Measurements from ENCODE around the gene GH1.
"Not testable (repeated sequence)": the region's sequence is repeated elsewhere in the genome, so short reads cannot be mapped to it uniquely, and the experiment has no call there.

GH1 gene

DNA sequence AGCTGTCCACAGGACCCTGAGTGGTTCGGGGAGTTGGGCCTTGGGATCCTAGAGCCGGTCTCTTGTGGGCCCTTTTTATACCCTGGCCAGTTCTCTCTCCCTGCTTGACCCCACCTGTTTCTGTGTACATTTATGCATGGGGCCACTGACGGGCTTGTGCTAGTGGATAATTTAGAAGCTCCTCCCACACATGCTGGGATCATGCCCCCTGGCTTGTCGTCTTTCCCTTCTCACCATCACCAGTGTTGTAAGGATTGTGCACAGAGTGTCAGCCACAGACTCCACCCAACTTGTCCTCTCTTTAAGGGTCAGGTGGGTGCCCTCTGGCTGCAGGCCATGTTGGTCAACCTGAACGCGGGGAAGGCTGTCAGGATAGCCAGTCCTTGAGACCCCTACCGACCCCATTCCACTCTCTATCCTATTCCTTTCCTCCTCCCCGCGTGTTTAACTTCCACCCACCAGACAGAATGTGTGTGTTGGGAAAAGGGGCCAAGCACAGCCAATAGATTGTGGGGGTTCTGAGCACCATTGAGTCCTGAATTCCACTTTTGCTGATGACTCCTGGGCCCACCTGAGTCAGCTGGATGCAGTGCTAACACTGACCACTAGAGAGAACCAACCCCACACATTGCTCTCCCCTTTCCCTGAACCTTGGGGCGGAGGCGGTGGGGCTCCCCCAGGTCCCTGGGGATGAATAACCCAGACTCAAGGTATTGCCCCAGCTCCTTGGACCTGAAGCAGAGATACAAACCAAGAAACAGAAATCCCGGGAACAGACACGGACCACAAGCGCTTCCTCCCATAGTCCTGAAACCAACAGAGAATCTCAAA is 21.9 kb downstream of the GH1 start, which contains the start of gene CSH1:
TSS of gene CSH1 (minus strand) at position 51 of the 831 bp plus-strand sequence. CDS start 63 bp downstream, outside the sequence.
- not testable (repeated sequence) for DNase-seq (ENCODE audit: low spot score)

DNA sequence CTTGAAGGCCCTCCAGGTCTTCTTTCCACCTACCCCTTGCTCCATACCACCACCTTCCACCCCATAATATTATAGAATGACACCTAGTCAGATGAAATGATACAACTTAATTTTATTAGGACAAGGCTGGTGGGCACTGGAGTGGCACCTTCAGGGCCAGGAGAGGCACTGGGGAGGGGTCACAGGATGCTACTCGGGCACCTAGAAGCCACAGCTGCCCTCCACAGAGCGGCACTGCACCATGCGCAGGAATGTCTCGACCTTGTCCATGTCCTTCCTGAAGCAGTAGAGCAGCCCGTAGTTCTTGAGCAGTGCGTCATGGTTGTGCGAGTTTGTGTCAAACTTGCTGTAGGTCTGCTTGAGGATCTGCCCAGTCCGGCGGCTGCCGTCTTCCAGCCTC is 23.8 kb downstream of the GH1 start:
- DNase-seq (ENCODE audit: low spot score): not testable (repeated sequence)

DNA sequence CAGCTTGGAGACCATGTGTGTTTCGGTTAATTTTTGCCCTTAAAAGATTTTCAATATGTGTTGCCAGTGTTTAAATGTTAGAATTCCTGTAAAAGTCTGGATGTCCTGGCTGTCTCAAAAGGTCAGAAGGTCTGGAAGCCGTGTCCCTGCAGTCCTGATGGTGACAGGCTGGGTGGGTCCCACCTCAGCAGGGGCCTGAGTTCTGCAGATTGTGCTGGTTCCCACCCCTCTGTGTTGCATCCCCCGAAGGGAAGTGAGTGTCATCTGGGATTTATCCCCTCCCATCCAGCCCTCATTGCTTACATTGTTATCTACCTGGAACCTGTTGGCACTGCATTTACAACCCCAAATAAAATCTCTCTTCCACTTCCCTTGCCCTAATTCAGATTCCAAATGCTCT is 24.6 kb downstream of the GH1 start:
- DNase-seq (ENCODE audit: low spot score): not testable (repeated sequence)

DNA sequence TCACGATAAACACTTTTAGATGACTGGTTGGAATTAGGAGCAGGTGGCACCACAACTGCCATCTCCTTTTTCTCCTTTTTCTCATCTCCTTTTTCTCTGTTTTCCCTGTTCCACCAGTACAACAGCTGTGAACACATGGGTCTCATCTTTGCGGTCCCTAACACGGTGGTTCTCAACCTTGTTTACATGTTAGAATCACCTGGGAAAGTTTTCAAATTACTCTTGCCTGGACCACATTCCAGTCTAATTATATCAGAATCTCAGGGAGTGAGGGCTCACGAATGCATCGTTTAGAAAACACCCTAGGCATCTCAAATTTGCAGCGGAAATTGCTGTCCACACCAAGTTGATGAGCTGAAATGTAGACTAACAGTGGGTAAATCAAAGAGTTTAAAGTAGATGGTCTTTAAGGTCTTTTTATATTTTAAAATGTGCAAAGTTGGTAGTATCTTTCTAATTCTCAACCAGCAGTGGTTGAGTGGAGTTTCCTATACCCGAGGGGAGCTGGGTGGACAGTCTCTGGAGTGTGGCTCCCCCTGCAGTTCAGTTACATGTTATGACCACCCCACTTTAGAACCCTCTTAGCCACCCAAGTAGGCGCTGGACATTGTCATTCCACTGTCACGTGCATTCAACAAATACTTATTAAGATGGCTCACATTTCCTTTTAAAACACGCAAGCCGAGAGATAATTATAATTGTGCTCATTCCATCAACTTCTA is 26.2 kb downstream of the GH1 start:
- DNase-seq (ENCODE audit: low spot score): not testable (repeated sequence)

DNA sequence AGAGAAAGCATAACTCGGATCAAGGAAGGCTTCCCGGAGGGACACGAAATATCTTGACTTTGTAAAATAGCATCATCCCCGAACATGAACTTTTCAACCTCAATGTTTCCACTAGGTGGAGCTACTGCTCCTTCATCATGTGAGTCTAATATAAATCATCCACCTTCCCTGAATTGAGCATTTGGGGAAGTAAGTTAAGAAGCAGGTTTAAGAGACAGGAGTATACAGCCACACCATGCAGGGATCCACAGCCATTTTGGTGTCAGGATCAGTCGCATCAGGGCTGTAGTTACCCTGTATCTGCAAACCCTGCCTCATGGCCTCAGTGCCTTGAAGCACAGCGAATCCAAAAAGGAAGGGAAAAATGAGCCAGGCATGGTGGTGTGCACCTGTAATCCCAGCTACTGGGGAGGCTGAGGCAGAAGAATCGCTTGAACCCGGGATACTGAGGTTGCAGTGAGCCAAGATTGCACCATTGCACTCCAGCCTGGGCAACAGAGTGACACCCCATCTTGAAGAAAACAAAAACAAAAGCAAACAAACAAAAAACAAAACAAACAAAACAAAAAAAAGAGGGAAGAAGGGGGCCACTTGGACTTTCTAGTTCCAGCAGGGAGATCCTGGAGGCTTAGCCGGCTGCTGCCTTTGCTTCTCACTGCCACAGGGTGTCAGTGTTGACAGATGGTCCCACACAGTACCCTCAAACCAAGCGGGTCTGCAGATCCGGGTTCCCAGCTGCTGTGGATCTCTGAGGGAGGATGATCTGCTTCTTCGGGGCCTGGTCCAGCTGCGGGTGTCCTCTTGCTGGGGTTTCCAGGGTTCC is 29.4 kb downstream of the GH1 start:
- DNase-seq (ENCODE audit: low spot score): not testable (repeated sequence)

DNA sequence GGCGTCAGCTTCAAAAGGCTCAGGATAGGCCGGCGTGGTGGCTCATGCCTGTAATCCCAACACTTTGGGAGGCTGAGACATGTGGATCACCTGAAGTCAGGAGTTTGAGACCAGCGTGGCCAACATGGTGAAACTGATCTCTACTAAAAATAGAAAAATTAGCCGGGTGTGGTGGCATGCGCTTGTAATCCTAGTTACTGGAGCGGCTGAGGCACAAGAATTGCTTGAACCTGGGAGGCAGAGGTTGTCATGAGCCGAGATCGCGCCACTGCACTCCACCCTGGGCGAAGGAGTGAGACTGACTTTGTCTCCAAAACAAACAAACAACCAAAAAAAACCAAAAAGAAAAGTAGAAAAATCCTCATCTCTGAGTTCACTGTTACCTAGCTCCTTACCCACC is 33.5 kb downstream of the GH1 start:
- DNase-seq (ENCODE audit: low spot score): not testable (repeated sequence)

DNA sequence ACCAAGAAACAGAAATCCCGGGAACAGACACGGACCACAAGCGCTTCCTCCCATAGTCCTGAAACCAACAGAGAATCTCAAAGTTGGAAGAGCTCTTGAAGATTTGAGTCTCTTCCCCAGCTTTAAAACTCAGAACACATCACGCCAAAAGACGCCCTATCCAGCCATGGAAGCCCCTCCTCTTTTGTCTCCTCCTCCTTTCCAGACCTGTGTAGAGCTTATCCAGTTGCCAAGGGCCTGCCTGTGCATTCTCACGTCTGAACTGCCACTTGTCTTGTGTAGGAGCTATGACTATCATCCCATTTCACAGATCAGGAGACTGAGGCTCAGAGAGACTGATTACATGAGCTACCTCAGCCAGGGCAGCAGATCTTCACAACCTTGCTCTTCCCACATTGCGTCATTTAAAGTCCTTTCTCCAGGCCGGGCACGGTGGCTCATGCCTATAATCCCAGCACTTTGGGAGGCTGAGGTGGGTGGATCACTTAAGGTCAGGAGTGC is 36.0 kb downstream of the GH1 start:
- DNase-seq (ENCODE audit: low spot score): not testable (repeated sequence)

DNA sequence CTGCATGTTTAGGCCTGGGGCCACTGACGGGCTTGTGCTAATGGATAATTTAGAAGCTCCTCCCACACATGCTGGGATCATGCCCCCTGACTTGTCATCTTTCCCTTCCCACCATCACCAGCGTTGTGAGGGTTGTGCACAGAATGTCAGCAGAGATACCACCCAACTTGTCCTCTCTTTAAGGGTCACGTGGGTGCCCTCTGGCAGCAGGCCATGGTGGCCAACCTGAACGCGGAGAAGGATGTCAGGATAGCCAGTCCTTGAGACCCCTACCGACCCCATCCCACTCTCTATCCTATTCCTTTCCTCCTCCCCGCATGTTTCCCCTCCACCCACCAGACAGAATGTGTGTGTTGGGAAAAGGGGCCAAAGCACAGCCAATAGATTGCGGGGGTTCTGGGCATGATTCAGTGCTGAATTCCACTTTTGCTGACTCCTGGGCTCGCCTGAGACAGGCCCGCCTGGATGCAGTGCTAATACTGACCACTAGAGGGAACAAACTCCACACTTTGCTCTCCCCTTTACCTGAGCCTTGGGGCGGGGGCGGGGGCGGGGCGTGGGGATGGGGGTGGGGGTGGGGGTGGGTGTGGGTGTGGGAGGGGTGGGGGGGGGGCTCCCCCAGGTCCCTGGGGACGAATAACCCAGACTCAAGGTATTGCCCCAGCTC is 36.6 kb downstream of the GH1 start, which contains the start of gene GH2:
TSS of gene GH2 (minus strand) at position 10 of the 667 bp plus-strand sequence. CDS start 143 bp downstream, outside the sequence.
- DNase-seq (ENCODE audit: low spot score): no peak

DNA sequence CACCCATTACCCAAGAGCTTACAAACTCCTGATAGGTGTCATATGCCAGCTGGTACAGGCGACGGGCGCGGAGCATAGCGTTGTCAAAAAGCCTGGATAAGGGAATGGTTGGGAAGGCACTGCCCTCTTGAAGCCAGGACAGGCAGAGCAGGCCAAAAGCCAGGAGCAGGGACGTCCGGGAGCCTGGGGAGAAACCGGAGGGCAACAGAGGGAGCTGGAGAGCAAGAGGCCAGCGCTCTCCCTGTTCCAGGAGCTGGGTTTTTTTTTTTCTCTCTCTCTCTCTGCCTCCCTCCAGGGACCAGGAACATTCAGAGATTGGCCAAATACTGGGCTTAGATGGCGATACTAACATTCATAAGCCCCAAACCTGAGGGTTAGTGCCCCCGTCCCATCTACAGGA is 37.3 kb downstream of the GH1 start:
- not testable (repeated sequence) for DNase-seq (ENCODE audit: low spot score)

DNA sequence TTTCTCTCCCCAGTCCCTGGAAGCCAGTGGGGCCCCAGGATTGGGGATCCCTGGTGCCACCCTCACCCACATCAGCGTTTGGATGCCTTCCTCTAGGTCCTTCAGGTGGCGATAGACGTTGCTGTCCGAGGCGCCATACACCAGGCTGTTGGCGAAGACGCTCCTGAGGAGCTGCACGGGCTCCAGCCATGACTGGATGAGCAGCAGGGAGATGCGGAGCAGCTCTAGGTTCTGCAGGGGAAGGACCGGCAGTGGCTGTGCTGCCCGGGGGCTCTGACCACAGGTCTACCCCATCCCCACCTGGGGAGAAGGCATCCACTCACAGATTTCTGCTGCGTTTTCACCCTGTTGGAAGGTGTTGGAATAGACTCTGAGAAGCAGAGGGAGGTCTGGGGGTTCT is 37.9 kb downstream of the GH1 start:
- no peak for DNase-seq (ENCODE audit: low spot score)

DNA sequence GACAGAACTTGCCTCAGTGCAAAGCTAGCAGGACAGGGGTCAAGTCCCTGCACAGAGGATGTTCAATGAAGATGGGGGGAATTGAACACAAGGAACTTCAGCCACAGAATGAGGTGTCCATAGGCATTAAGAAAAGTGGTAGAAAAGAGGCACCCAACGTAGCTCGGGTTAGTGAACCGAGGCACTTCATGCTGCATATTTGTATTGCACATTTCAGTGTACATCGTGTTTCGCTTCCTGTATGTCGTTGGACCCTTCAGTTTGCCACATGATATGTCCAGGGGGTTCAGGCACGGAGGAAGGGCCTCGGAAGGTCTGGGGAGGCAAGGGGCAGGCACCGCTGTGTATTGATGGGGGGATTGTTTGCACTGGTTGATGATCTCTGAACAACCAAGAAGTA is 40.2 kb downstream of the GH1 start:
- DNase-seq (ENCODE audit: low spot score): not testable (repeated sequence)

DNA sequence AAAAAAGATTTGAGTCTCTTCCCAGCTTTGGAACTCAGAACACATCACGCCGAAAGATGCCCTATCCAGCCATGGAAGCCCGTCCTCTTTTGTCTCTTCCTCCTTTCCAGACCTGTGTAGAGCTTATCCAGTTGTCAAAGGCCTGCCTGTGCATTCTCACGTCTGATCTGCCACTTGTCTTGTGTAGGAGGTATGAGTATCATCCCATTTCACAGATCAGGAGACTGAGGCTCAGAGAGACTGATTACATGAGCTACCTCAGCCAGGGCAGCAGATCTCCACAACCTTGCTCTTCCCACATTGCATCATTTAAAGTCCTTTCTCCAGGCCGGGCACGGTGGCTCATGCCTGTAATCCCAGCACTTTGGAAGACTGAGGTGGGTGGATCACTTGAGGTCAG is 43.9 kb downstream of the GH1 start:
- not testable (repeated sequence) for DNase-seq (ENCODE audit: low spot score)

DNA sequence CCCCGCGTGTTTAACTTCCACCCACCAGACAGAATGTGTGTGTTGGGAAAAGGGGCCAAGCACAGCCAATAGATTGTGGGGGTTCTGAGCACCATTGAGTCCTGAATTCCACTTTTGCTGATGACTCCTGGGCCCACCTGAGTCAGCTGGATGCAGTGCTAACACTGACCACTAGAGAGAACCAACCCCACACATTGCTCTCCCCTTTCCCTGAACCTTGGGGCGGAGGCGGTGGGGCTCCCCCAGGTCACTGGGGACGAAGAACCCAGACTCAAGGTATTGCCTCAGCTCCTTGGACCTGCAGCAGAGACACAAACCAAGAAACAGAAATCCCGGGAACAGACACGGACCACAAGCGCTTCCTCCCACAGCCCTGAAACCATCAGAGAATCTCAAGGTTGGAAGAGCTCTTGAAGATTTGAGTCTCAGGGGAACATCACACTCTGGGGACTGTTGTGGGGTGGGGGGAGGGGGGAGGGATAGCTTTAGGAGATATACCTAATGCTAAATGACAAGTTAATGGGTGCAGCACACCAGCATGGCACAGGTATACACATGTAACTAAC is 44.5 kb downstream of the GH1 start:
- DNase-seq (ENCODE audit: low spot score): not testable (repeated sequence)

DNA sequence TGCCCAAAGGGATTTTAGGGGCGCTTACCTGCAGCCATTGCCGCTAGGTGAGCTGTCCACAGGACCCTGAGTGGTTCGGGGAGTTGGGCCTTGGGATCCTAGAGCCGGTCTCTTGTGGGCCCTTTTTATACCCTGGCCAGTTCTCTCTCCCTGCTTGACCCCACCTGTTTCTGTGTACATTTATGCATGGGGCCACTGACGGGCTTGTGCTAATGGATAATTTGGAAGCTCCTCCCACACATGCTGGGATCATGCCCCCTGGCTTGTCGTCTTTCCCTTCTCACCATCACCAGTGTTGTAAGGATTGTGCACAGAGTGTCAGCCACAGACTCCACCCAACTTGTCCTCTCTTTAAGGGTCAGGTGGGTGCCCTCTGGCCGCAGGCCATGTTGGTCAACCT is 45.1 kb downstream of the GH1 start, which contains the start of gene CSH2:
TSS of gene CSH2 (minus strand) at position 101 of the 400 bp plus-strand sequence. CDS start at position 38, 63 bp downstream.
- DNase-seq (ENCODE audit: low spot score): not testable (repeated sequence)

DNA sequence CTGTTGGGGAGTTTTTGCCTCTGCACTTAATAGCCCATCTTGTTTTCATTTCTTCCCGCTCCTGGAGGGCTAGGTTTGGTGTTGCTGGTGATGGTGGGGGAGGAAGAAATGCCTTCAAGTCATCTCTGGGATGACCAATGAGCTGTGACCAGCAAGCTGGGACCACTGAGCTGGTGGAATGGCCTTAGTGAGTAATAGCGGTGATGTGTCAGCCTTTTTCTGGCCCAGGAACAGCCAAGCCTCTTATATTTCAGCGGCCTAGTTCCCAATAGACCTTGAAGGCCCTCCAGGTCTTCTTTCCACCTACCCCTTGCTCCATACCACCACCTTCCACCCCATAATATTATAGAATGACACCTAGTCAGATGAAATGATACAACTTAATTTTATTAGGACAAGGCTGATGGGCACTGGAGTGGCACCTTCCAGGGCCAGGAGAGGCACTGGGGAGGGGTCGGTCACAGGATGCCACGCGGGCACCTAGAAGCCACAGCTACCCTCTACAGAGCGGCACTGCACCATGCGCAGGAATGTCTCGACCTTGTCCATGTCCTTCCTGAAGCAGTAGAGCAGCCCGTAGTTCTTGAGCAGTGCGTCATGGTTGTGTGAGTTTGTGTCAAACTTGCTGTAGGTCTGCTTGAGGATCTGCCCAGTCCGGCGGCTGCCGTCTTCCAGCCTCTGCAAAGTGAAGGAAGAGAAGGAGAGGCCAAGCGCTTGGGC is 46.8 kb downstream of the GH1 start:
- DNase-seq (ENCODE audit: low spot score): not testable (repeated sequence)

DNA sequence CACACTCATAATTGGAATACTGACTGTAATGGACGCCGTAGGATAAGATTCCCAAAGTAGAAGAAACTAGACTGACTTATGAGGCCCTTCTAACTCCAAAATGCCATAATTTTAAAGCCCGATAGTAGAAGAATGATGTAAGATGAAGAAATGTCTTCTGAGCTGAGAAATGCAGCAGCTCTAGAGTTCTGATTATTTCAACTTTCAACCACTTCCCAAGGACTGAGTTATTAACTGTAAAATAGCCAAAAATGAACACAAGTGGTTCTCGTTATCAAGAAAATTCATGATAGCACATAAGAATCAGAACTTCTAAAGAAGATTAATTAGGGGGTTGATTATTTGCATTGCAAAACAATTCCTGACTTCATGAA is 48.4 kb downstream of the GH1 start:
- not testable (repeated sequence) for DNase-seq (ENCODE audit: low spot score)

DNA sequence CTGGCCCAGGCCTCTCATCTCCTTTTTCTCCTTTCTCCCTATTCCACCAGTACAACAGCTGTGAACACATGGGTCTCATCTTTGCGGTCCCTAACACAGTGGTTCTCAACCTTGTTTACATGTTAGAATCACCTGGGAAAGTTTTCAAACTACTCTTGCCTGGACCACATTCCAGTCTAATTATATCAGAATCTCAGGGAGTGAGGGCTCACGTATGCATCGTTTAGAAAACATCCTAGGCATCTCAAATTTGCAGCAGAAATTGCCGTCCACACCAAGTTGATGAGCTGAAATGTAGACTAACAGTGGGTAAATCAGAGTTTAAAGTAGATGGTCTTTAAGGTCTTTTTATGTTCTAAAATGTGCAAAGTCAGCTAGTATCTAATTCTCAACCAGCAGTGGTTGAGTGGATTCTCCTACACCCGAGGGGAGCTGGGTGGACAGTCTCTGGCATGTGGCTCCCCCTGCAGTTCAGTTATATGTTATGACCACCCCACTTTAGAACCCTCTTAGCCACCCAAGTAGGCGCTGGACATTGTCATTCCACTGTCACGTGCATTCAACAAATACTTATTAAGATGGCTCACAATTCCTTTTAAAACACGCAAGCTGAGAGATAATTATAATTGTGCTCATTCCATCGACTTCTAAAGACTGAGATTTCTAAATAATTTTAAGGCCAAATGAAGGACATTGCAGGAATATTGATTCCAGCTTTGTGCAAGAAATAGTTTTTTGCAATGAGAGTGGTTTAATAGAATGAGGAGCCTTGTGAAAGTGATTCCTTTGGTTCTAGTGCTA is 48.9 kb downstream of the GH1 start:
- DNase-seq (ENCODE audit: low spot score): not testable (repeated sequence)

Measured in putamen (tissue), 1 donor.